Endothelial cell of coronary artery (primary cell): Measurements from ENCODE around the gene DES. TPM values are rescaled to one million over a fixed set of nuclear protein-coding genes. Genes with fewer than 3 reads are reported as not detected.

ENCODE experiments used
- total RNA-seq: library from RNA; depleted of rRNA; stranded (reverse); fragments of >200 nt; gene quantifications from 2 replicates; pipeline ENCODE4 v1.2.3, GENCODE V29; 2014

DES gene
- total RNA-seq = not detected in 2 replicates

GRCh38 chr2:219418155-219419011 lies at the start of gene DES:
TSS of gene DES (plus strand) at chr2:219418377. CDS start at chr2:219418463, 86 bp downstream.

GRCh38 chr2:219387306-219388120 lies 30.7 kb upstream of the DES start, which contains the start of gene DNPEP:
TSS of gene DNPEP (minus strand) at chr2:219387912. CDS start at chr2:219387794, 118 bp downstream.

GRCh38 chr2:219434718-219435525 lies 16.7 kb downstream of the DES start, which contains the start of gene SPEG:
TSS of gene SPEG (plus strand) at chr2:219434843. CDS start at chr2:219434978, 135 bp downstream.

Other genes starting within 250 kb of the DES start
- 1.1 and 3.5 TPM in 2 replicates for gene SLC23A3, start 248.3 kb upstream of the DES start, total RNA-seq
- 16.4 and 17.3 TPM in 2 replicates for gene CNPPD1, start 241.5 kb upstream of the DES start, total RNA-seq
- gene RETREG2, start 240.1 kb upstream of the DES start, total RNA-seq = 42.9 and 53.6 TPM in 2 replicates
- 21.1 and 22.1 TPM in 2 replicates for gene ZFAND2B, start 211.6 kb upstream of the DES start, total RNA-seq
- gene ABCB6, start 199.4 kb upstream of the DES start, total RNA-seq = 29.8 and 51.1 TPM in 2 replicates
- gene ATG9A, start 188.7 kb upstream of the DES start, total RNA-seq = 31.8 and 48.4 TPM in 2 replicates
- gene ANKZF1, start 188.6 kb upstream of the DES start, total RNA-seq = 16.5 and 34.8 TPM in 2 replicates
- gene GLB1L, start 172.9 kb upstream of the DES start, total RNA-seq = 3.3 and 4.0 TPM in 2 replicates
- gene STK16, start 172.9 kb upstream of the DES start, total RNA-seq = 18.7 and 22.0 TPM in 2 replicates
- not detected in 2 replicates for gene TUBA4B, start 165.1 kb upstream of the DES start, total RNA-seq
- gene TUBA4A, start 164.5 kb upstream of the DES start, total RNA-seq = 5.1 and 5.2 TPM in 2 replicates
- 17.4 and 25.6 TPM in 2 replicates for gene DNAJB2, start 139.0 kb upstream of the DES start, total RNA-seq
- not detected in 2 replicates for gene PTPRN, start 109.0 kb upstream of the DES start, total RNA-seq
- not detected in 2 replicates for gene RESP18, start 85.6 kb upstream of the DES start, total RNA-seq
- 42.4 and 44.0 TPM in 2 replicates for gene DNPEP, start 30.5 kb upstream of the DES start, total RNA-seq
- gene SPEG, start 16.5 kb downstream of the DES start, total RNA-seq = 0.63 and 4.2 TPM in 2 replicates
- gene GMPPA, start 80.5 kb downstream of the DES start, total RNA-seq = 38.0 and 45.6 TPM in 2 replicates
- gene ASIC4, start 96.1 kb downstream of the DES start, total RNA-seq = not detected in 2 replicates
- 0.72 and 29.2 TPM in 2 replicates for gene CHPF, start 125.4 kb downstream of the DES start, total RNA-seq
- gene TMEM198, start 125.7 kb downstream of the DES start, total RNA-seq = 0.09 TPM in 1 of 2 replicates, not detected in the other
- 16.5 and 22.0 TPM in 2 replicates for gene OBSL1, start 153.2 kb downstream of the DES start, total RNA-seq
- gene INHA, start 153.9 kb downstream of the DES start, total RNA-seq = 0.09 and 0.19 TPM in 2 replicates
- 9.7 and 11.2 TPM in 2 replicates for gene STK11IP, start 179.5 kb downstream of the DES start, total RNA-seq
- gene SLC4A3, start 209.3 kb downstream of the DES start, total RNA-seq = 0.27 and 0.38 TPM in 2 replicates